ENCODE data around the gene VSIG10L2.

GRCh38 chr11:125933030-125933813 is 12.6 kb upstream of the VSIG10L2 start:
- no peak for TF ChIP-seq CTCF (IDR thresholded peaks at IDR 0.05)
- no peak for TF ChIP-seq CHD2 (IDR thresholded peaks at IDR 0.05; ENCODE audit: low read length, partially characterized antibody)
- TF ChIP-seq EP300 (IDR thresholded peaks at IDR 0.05) = no peak
- no peak for TF ChIP-seq SMC3 (IDR thresholded peaks at IDR 0.05)
- TF ChIP-seq, protein P1, sequence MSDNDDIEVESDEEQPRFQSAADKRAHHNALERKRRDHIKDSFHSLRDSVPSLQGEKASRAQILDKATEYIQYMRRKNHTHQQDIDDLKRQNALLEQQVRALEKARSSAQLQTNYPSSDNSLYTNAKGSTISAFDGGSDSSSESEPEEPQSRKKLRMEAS (IDR thresholded peaks at IDR 0.05) = no peak
- TF ChIP-seq, protein P2, sequence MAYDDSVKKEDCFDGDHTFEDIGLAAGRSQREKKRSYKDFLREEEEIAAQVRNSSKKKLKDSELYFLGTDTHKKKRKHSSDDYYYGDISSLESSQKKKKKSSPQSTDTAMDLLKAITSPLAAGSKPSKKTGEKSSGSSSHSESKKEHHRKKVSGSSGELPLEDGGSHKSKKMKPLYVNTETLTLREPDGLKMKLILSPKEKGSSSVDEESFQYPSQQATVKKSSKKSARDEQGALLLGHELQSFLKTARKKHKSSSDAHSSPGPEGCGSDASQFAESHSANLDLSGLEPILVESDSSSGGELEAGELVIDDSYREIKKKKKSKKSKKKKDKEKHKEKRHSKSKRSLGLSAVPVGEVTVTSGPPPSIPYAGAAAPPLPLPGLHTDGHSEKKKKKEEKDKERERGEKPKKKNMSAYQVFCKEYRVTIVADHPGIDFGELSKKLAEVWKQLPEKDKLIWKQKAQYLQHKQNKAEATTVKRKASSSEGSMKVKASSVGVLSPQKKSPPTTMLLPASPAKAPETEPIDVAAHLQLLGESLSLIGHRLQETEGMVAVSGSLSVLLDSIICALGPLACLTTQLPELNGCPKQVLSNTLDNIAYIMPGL (CRISPR knock-in tag; IDR thresholded peaks at IDR 0.05; ENCODE audit: borderline replicate concordance) = no peak
- no peak for TF ChIP-seq BCL3 (IDR thresholded peaks at IDR 0.05)
- TF ChIP-seq RFX5 (IDR thresholded peaks at IDR 0.05) = no peak
- TF ChIP-seq POLR2A (IDR thresholded peaks at IDR 0.05; ENCODE audit: low read length) = no peak
- TF ChIP-seq CEBPB (IDR thresholded peaks at IDR 0.05) = no peak
- TF ChIP-seq NFE2L2 (conservative IDR thresholded peaks at IDR 0.05; ENCODE audit: low read length) = no peak
- TF ChIP-seq JUNB (IDR thresholded peaks at IDR 0.05) = no peak
